ENCODE measurements around the gene LONP1.

The LONP1 gene

GRCh38 chr19:5693195-5694166 lies 26.5 kb downstream of the LONP1 start (continued):
- no peak for TF ChIP-seq ZNF626 (tag by site-specific recombination; IDR thresholded peaks at IDR 0.05)
- no peak for TF ChIP-seq ZSCAN18 (tag by site-specific recombination; IDR thresholded peaks at IDR 0.05)
- TF ChIP-seq ZNF140 (tag by site-specific recombination; IDR thresholded peaks at IDR 0.05), result no peak
- no peak for TF ChIP-seq ZNF585B (tag by site-specific recombination; IDR thresholded peaks at IDR 0.05)
- no peak for TF ChIP-seq CTCF (tag by site-specific recombination; IDR thresholded peaks at IDR 0.05)
- no peak for TF ChIP-seq GLIS2 (tag by site-specific recombination; IDR thresholded peaks at IDR 0.05)
- TF ChIP-seq ZNF449 (tag by site-specific recombination; IDR thresholded peaks at IDR 0.05), result no peak
- TF ChIP-seq ZFP41 (tag by site-specific recombination; IDR thresholded peaks at IDR 0.05; ENCODE audit: borderline replicate concordance), result no peak
- no peak for TF ChIP-seq REPIN1 (tag by site-specific recombination; IDR thresholded peaks at IDR 0.05; ENCODE audit: low read depth)
- TF ChIP-seq ZNF350 (tag by site-specific recombination; IDR thresholded peaks at IDR 0.05), result no peak
- TF ChIP-seq ZBTB8A (tag by site-specific recombination; IDR thresholded peaks at IDR 0.05), result peak; percentile 14; the same call in 1 of the 2 replicates
- no peak for TF ChIP-seq ZNF266 (tag by site-specific recombination; IDR thresholded peaks at IDR 0.05; ENCODE audit: low read depth)
- no peak for TF ChIP-seq ZNF610 (tag by site-specific recombination; IDR thresholded peaks at IDR 0.05; ENCODE audit: borderline replicate concordance)
- 0 out of 2 replicates have a peak, but pooled peaks have one; percentile 16 for TF ChIP-seq ZNF785 (tag by site-specific recombination; IDR thresholded peaks at IDR 0.05)
- TF ChIP-seq ZNF777 (tag by site-specific recombination; IDR thresholded peaks at IDR 0.05; ENCODE audit: borderline replicate concordance), result no peak
- 0 out of 2 replicates have a peak, but pooled peaks have one; percentile 24 for TF ChIP-seq INSM2 (tag by site-specific recombination; IDR thresholded peaks at IDR 0.05)
- peak; percentile 83 for TF ChIP-seq ZNF600 (tag by site-specific recombination; IDR thresholded peaks at IDR 0.05)
- no peak for TF ChIP-seq ZNF514 (tag by site-specific recombination; IDR thresholded peaks at IDR 0.05)
- no peak for TF ChIP-seq SCRT1 (tag by site-specific recombination; IDR thresholded peaks at IDR 0.05; ENCODE audit: borderline replicate concordance)
- no peak for TF ChIP-seq ZNF175 (tag by site-specific recombination; IDR thresholded peaks at IDR 0.05)
- TF ChIP-seq ZNF155 (tag by site-specific recombination; IDR thresholded peaks at IDR 0.05), result no peak
- TF ChIP-seq ZNF521 (tag by site-specific recombination; IDR thresholded peaks at IDR 0.05), result no peak
- no peak for TF ChIP-seq ZBTB48 (tag by site-specific recombination; IDR thresholded peaks at IDR 0.05)
- TF ChIP-seq ZNF645 (tag by site-specific recombination; IDR thresholded peaks at IDR 0.05), result no peak
- TF ChIP-seq ZBTB49 (tag by site-specific recombination; IDR thresholded peaks at IDR 0.05; ENCODE audit: low read depth), result no peak
- no peak for TF ChIP-seq TCF7L2 (IDR thresholded peaks at IDR 0.05; ENCODE audit: borderline replicate concordance, low read depth, low read length)
- TF ChIP-seq ZNF513 (tag by site-specific recombination; IDR thresholded peaks at IDR 0.05), result peak; percentile 54
